B cell (primary cell): ENCODE measurements around the gene CRB1. TPM values are rescaled to one million over a fixed set of nuclear protein-coding genes. Genes with fewer than 3 reads are reported as not detected.

Experiments used
- ATAC-seq: fragments of 200-7000 bp; cut with Tn5 transposase; one replicate; pipeline ENCODE4 v1.10.0; 2021; ENCODE audit warnings: low read depth, mild to moderate bottlenecking, moderate number of reproducible peaks, moderate library complexity
- CTCF ChIA-PET: fragments of 350-600 bp; sonication (Branson Sonifier 250); formaldehyde crosslinking; loops from one replicate; lab custom pipeline; 2021; ENCODE audit warnings: antibody characterized with exemption, inconsistent platforms; lab: Charles Lee
- POLR2A ChIA-PET: fragments of 350-600 bp; sonication (Branson Sonifier 250); formaldehyde crosslinking; loops from one replicate; lab custom pipeline; 2021; ENCODE audit warnings: antibody characterized with exemption; lab: Charles Lee
- DNase-seq: peaks from one replicate; pipeline ENCODE4 v3.0.0; 2013
- H2AFZ ChIP-seq: 2 replicates; pipeline ENCODE4 v1.6.1; 2012; ENCODE audit warnings: mild to moderate bottlenecking, low read depth, low read length; ENCODE audit not compliant: insufficient read depth, poor library complexity, severe bottlenecking
- H3K27ac ChIP-seq, 2 donors: 1 replicate in 1 of 2; 2 replicates in 1 of 2; pipeline ENCODE4 v1.5.1; 2012 to 2013; ENCODE audit warnings: low read length in 2 of 2, mild to moderate bottlenecking in 2 of 2, moderate library complexity in 1 of 2
- H3K27me3 ChIP-seq, 4 experiments: fragments of 200-600 bp in 1 of 4; sonication (generic) in 1 of 4; replicated peaks in 1 of 4; 1 replicate in 2 of 4; 2 replicates in 2 of 4; pipeline versions ENCODE4 v1.6.1 to v1.7.0; 2013 to 2016; ENCODE audit warnings: low read length in 3 of 4, mild to moderate bottlenecking in 2 of 4, mixed read lengths in 1 of 4, moderate library complexity in 1 of 4; ENCODE audit not compliant: insufficient read depth in 4 of 4, control insufficient read depth in 3 of 4; ENCODE audit errors: control extremely low read depth in 1 of 4
- H3K36me3 ChIP-seq, 2 experiments: replicated peaks in 1 of 2; 1 replicate in 1 of 2; 2 replicates in 1 of 2; pipeline versions ENCODE4 v1.6.1 to v1.7.1; 2013; ENCODE audit warnings: low read length in 1 of 2; ENCODE audit not compliant: insufficient read depth in 2 of 2, control insufficient read depth in 1 of 2; ENCODE audit errors: control extremely low read depth in 1 of 2, extremely low read depth in 1 of 2
- H3K4me1 ChIP-seq, 2 donors: fragments of 200-600 bp in 1 of 2; sonication (generic) in 1 of 2; 1 replicate in 1 of 2; 2 replicates in 1 of 2; pipeline versions ENCODE4 v1.5.1 to v1.6.1; 2013 to 2017; ENCODE audit warnings: low read length in 2 of 2; ENCODE audit not compliant: control insufficient read depth in 2 of 2, insufficient read depth in 2 of 2
- H3K4me2 ChIP-seq: replicated peaks from 2 replicates; pipeline ENCODE3; 2012; ENCODE audit warnings: mild to moderate bottlenecking, low read depth, low read length; ENCODE audit not compliant: poor library complexity, severe bottlenecking
- H3K4me3 ChIP-seq, 5 experiments: fragments of 200-600 bp in 1 of 5; sonication (generic) in 1 of 5; 1 replicate in 3 of 5; 2 replicates in 2 of 5; pipeline versions ENCODE4 v1.5.1 to v1.7.0; 2011 to 2016; ENCODE audit warnings: low read length in 4 of 5, mild to moderate bottlenecking in 4 of 5, low read depth in 2 of 5, control low read depth in 1 of 5, moderate library complexity in 1 of 5; ENCODE audit not compliant: insufficient read depth in 1 of 5; ENCODE audit errors: control extremely low read depth in 1 of 5, extremely low read depth in 1 of 5
- H3K79me2 ChIP-seq: fragments of 200-600 bp; sonication (generic); one replicate; pipeline ENCODE4 v1.6.0; 2016; ENCODE audit warnings: low read length; ENCODE audit not compliant: control insufficient read depth, insufficient read depth
- H3K9ac ChIP-seq: fragments of 200-600 bp; sonication (generic); 2 replicates; pipeline ENCODE4 v1.6.1; 2017; ENCODE audit warnings: mild to moderate bottlenecking, low read length, moderate library complexity
- H3K9me3 ChIP-seq, 3 donors: one replicate each; pipeline versions ENCODE4 v1.6.1 to v1.7.1; 2013; ENCODE audit warnings: low read length in 2 of 3; ENCODE audit not compliant: control insufficient read depth in 2 of 3, insufficient read depth in 1 of 3; ENCODE audit errors: control extremely low read depth in 1 of 3
- H4K20me1 ChIP-seq: 2 replicates; pipeline ENCODE4 v1.6.0; 2012; ENCODE audit warnings: mild to moderate bottlenecking, low read length; ENCODE audit not compliant: insufficient read depth, control insufficient read depth, poor library complexity, severe bottlenecking
- H3K27ac Mint-ChIP-seq: one replicate; pipeline ENCODE4 v1.8.0; 2021; ENCODE audit warnings: mixed read lengths
- H3K27me3 Mint-ChIP-seq: one replicate; pipeline ENCODE4 v1.8.0; 2021; ENCODE audit warnings: mixed read lengths
- H3K4me1 Mint-ChIP-seq: one replicate; pipeline ENCODE4 v1.8.0; 2021; ENCODE audit warnings: mixed read lengths
- H3K4me3 Mint-ChIP-seq: one replicate; pipeline ENCODE4 v1.8.0; 2021; ENCODE audit warnings: mixed read lengths
- H3K9me3 Mint-ChIP-seq: one replicate; pipeline ENCODE4 v1.8.0; 2022; ENCODE audit warnings: mixed read lengths; ENCODE audit not compliant: insufficient read depth
- CTCF ChIP-seq: fragments of 200-600 bp; IDR thresholded peaks from one replicate; pipeline ENCODE4 v1.8.0; 2022; ENCODE audit warnings: antibody characterized with exemption, mild to moderate bottlenecking
- EZH2 ChIP-seq: IDR thresholded peaks from 2 replicates; pipeline ENCODE4 v1.6.1; 2012; ENCODE audit warnings: borderline replicate concordance, low read depth, mild to moderate bottlenecking, moderate library complexity, low read length; ENCODE audit not compliant: insufficient read depth, poor library complexity, severe bottlenecking
- WGBS: methylation state at CpG from one replicate; pipeline ENCODE4 v1.1.5; 2013; ENCODE audit warnings: missing lambda C conversion rate; ENCODE audit not compliant: insufficient coverage; 5-methylcytosine and 5-hydroxymethylcytosine counted together
- intact Hi-C: fragments of 100-400 bp; cut with micrococcal nuclease; formaldehyde crosslinking; loops from one replicate; pipeline ENCODE4 v1.10.0; 2022
- polyA plus RNA-seq: library from polyadenylated mRNA; depleted of rRNA; stranded (reverse); fragments of >200 nt; gene quantifications from 2 replicates; pipeline ENCODE4 v1.2.3, GENCODE V29; 2012
- total RNA-seq, 2 donors: library from RNA; stranded (reverse); fragments of 120-200 nt in 1 of 2; gene quantifications; 1 replicate in 1 of 2; 2 replicates in 1 of 2; pipeline versions ENCODE4 v1.2.3 to v1.2.4, GENCODE V29; 2013 to 2022

Gene CRB1
- total and polyA plus RNA-seq, 2 donors (not counting 1 experiment from before 2014, with no cell fraction given), result 0.15 TPM; not detected in 1

GRCh38 chr1:197480446-197480845, 212.4 kb downstream of the CRB1 start:
- no peak overlapping the region for H3K27ac Mint-ChIP-seq
- no CpG with 5 or more reads among the region's 6 CpGs for WGBS
- Histone ChIP-seq H3K9me3 (no peaks in the 10 kb centered on the region), H3K27me3 (no peaks in the 10 kb centered on the region), H3K4me1 (no peaks in the 10 kb centered on the region), H3K4me2 (no peak overlapping the region), H2AFZ (no peak overlapping the region), H3K27ac (no peak overlapping the region), H3K9ac (no peak overlapping the region), H3K79me2 (no peaks in the 10 kb centered on the region), H4K20me1 (no peaks in the 10 kb centered on the region), H3K4me3 (no peak overlapping the region), H3K36me3 (no peaks in the 10 kb centered on the region)
- no peak for ATAC-seq
- DNase-seq, result no peak
- H3K4me3 Mint-ChIP-seq, result no peak overlapping the region
- CTCF ChIA-PET, result no interaction called here
- H3K9me3 Mint-ChIP-seq, result no peaks in the 10 kb centered on the region
- intact Hi-C loops, result no loop called here
- POLR2A ChIA-PET, result no interaction called here
- TF ChIP-seq CTCF, result no peak
- no peak for TF ChIP-seq EZH2
- no peaks in the 10 kb centered on the region for H3K27me3 Mint-ChIP-seq
- no peaks in the 10 kb centered on the region for H3K4me1 Mint-ChIP-seq

- H3K4me2 ChIP-seq, result no peak overlapping the region
- no peak overlapping the region for H3K4me3 ChIP-seq
- H2AFZ ChIP-seq, result no peak overlapping the region
- WGBS, result 27% methylated on average over 3 of the region's 4 CpGs
- no peaks in the 10 kb centered on the region for H3K4me1 ChIP-seq
- H3K9me3 ChIP-seq, result no peaks in the 10 kb centered on the region
- no peaks in the 10 kb centered on the region for H3K27me3 ChIP-seq
- no peaks in the 10 kb centered on the region for H3K36me3 ChIP-seq
- ChIA-PET CTCF (no interaction called here), POLR2A (no interaction called here)
- no peak overlapping the region for H3K4me3 Mint-ChIP-seq
- DNase-seq (no peak), ATAC-seq (no peak)
- H3K27ac ChIP-seq, result no peak overlapping the region
- H4K20me1 ChIP-seq, result no peaks in the 10 kb centered on the region
- H3K79me2 ChIP-seq, result no peaks in the 10 kb centered on the region
- intact Hi-C loops, result no loop called here
- H3K9me3 Mint-ChIP-seq, result no peaks in the 10 kb centered on the region
- H3K9ac ChIP-seq, result no peak overlapping the region
- no peak overlapping the region for H3K27ac Mint-ChIP-seq
- H3K27me3 Mint-ChIP-seq, result no peaks in the 10 kb centered on the region
- no peak for TF ChIP-seq EZH2
- no peak for TF ChIP-seq CTCF
- no peaks in the 10 kb centered on the region for H3K4me1 Mint-ChIP-seq
Observed at GRCh38 chr1:197481101-197481500, 213.0 kb downstream of the CRB1 start.
